HG03342 (cell line): ENCODE results near the gene ARID4A.
"Not testable (repeated sequence)": the region's sequence is repeated elsewhere in the genome, so short reads cannot be mapped to it uniquely, and the experiment has no call there.

Source experiments
- ATAC-seq: cut with Tn5 transposase; IDR thresholded peaks from one replicate; pipeline ENCODE4 v1.9.1; 2021; ENCODE audit warnings: mild to moderate bottlenecking, moderate library complexity; ENCODE audit not compliant: unreplicated experiment

Gene ARID4A, protein sequence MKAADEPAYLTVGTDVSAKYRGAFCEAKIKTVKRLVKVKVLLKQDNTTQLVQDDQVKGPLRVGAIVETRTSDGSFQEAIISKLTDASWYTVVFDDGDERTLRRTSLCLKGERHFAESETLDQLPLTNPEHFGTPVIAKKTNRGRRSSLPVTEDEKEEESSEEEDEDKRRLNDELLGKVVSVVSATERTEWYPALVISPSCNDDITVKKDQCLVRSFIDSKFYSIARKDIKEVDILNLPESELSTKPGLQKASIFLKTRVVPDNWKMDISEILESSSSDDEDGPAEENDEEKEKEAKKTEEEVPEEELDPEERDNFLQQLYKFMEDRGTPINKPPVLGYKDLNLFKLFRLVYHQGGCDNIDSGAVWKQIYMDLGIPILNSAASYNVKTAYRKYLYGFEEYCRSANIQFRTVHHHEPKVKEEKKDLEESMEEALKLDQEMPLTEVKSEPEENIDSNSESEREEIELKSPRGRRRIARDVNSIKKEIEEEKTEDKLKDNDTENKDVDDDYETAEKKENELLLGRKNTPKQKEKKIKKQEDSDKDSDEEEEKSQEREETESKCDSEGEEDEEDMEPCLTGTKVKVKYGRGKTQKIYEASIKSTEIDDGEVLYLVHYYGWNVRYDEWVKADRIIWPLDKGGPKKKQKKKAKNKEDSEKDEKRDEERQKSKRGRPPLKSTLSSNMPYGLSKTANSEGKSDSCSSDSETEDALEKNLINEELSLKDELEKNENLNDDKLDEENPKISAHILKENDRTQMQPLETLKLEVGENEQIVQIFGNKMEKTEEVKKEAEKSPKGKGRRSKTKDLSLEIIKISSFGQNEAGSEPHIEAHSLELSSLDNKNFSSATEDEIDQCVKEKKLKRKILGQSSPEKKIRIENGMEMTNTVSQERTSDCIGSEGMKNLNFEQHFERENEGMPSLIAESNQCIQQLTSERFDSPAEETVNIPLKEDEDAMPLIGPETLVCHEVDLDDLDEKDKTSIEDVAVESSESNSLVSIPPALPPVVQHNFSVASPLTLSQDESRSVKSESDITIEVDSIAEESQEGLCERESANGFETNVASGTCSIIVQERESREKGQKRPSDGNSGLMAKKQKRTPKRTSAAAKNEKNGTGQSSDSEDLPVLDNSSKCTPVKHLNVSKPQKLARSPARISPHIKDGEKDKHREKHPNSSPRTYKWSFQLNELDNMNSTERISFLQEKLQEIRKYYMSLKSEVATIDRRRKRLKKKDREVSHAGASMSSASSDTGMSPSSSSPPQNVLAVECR

DNA sequence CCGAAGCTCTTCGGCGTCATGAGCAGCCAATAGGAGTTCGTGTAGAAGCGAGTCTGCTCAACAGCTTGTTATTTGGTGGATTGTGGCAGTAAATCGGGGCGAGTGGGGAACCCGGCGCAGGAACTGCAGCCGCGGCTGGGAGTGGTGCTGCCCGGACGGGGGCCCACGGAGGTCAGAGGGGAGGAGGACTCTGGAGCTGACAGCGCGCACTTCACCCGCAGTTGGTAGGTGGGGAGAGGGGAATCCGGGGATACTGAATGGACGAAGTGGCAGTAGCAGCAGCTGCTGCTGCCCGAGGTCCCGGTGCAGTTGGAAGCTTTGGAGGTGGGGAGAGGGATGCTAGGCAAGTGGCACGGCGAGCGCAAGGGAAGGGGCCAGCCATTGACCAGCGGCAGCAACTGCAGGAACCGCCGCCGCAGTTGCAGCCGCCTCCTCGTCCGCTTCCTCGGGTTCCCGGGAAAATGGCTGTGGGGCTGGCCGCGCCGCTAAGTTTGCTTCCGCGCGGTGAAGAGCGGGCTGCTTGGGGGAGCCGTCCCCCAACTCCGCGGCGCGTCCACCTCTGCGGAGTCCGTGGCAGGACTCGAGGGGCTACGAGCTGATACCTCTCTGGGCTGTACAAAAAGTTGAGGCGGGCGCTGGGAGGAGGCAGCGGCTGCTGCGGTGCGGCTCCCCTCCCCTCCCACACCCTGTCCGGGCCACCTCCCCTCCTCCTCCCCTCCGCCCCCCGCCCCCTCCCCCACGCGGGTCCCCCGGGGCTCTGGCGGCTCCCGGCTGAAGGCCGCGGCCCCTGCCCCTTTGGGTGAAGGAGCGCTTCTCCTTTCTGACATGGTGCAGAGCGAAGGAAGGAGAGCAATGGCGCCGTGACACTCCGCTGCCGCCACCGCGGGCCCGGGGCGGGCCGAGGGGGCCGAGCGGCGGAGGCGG is at the start of gene ARID4A:
ARID4A (plus strand) TSS at position 79 of the 924 bp plus-strand sequence. CDS start 1,300 bp downstream, outside the sequence.
- no peak for ATAC-seq

DNA sequence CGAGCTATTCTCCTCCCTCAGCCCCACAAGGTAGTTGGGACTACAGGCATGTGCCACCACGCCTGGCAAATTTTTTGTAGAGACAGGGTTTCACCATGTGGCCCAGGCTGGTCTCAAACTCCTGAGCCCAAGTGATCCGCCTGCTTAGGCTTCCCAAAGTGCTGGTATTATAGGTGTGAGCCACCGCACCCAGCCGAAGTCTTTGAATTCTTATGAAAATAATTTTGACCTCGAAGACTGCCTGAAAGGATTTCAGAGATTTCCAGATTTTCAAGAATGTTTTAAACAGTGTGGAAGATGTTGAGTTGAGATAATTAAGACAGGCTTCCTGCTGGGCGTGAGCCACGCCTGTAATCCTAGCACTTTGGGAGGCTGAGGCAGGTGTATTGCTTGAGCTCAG is 48.7 kb upstream of the ARID4A start:
- ATAC-seq = no peak

DNA sequence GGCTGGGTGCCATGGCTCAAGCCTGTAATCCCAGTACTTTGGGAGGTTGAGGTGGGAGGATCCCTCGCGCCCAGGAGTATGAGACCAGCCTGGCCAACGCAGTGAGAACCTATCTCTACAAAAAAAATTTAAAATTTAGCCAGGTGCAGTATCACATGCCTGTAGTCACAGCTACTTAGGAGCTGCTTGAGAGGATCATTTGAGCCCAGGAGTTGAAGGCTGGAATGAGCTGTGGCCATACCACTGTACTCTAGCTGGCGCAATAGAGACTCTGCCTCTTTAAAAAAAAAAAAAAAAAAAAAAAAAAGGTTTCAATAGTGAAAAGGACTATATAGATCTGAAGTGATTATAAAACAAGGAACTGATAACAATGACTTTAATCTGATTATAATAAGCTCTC is 40.2 kb upstream of the ARID4A start:
- no peak for ATAC-seq

DNA sequence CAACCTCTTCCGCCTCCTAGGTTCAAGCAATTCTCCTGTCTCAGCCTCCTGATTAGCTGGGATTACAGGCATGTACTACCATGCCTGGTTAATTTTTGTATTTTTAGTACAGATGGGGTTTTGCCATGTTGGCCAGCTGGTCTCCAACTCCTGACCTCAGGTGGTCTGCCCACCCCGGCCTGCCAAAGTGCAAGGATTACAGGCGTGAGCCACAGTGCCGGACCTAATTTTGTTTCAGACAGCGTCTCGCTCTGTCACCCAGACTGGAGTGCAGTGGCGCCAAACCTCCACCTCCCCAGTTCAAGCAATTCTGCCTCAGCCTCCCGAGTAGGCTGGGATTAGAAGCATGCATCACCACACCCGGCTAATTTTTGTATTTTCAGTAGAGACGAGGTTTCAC is 36.4 kb upstream of the ARID4A start:
- ATAC-seq = not testable (repeated sequence)

DNA sequence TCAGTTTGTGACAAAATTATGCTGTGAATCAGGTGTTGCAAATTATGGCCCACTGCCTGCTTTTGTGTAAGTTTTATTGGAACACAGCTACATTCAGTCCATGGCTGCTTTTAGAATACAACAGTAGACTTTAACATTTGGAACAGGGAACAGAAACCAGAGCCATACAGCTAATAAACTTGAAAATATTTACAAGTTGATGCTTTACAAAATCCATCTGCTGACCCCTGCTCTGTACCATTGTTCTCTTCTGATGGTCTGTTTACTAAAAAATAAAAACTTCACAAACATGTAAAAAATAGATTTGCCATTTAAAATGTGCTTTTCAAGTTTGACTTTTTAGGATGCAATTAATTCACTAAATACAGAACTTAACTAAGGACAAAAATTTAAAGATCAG is 33.0 kb upstream of the ARID4A start:
- no peak for ATAC-seq

DNA sequence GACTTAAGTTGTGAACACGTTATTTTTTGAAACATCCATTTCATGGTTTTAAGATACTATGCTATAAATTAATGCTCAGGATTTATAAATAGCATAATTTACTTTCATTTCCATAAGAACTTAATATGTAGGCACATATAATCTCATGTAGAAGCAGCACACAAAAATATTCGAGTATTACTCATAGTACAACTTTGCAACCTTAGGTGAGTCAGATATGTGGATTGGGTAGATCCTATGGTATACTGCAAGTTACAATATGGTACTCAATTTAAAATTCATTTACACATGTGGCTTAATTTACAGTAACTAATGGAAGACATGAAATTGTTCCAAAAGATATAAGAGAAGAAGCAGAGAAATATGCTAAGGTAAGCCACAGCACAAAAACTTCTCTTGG is 27.7 kb upstream of the ARID4A start:
- ATAC-seq = no peak

DNA sequence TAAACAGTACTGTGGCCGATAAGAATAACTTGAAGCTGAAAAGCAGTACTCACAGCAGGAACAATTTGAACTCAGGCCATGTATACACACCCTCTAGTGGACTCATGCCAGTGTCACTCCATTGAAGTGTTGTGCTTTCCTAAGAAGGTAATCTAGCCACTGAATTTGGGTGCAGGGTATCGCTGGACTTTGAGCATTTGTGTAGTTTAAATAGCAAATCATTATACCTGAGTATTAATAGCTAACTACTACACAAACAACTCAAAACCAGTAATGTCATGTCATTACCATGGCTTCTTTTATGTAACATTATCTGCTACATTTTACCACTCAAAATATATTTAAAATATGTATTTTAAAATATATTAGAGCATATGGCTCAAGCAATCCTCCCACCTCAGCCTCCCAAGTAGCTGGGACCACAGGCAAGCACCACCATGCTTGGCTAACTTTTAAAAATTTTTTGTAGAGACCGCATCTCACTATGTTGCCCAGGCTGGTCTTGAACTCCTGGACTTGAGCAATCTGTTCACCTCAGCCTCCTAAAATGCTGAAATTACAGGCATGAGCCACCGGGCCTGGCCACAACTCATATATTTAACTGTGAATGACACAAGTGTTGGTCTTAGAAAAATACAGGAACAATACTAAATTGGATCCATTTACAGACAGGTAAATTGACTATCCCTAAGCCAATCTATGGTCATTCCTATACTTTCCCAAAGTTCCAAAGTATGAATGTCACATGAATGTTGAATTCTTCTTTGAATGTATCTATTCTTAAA is 25.6 kb upstream of the ARID4A start:
- no peak for ATAC-seq

DNA sequence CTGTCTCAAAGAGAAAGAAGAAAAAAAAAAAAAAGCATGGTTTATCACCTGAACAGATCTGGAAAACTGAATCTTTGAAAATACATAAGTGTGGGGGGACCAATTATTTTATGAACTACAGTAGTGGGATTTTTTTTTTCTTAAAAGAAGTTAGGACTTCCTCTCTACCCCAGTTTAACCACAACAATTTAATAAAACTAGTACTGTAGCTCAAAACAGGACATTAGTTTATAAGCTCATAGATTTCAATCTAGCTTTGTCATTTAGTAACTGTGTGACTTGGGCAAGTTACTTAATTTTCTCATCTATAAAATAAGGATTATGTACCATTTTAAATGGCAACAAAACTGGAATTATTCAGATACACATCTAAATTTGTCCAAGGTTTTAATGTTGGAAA is 23.5 kb upstream of the ARID4A start:
- no peak for ATAC-seq

DNA sequence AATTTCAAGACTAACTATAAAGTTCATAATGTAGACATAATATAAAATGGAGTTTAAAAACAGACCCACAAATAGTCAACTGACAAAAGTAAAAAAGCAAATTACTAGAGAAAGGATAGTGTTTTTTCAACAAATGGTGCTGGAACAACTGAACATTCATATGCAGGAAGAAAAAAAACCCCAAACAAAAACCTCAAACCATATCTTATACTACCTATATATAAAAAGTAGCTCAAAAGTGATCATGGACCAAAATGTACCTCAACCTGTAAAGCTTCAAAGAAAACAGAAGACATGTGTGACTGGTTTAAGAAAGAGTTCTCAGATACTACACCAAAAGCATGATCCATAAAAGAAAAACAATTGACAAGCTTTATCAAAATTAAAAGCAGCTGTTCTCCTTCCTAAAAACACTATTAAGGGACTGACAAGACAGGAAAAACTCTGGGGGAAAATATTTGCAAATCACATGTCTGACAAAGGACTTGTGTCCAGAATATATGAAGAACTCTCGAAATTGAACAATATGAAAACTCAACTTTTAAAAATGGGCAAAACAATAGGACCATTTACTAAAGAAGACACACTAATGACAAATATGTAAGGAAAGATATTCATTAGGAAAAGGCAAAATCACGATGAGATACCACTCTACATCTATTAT is 22.7 kb upstream of the ARID4A start:
- no peak for ATAC-seq

DNA sequence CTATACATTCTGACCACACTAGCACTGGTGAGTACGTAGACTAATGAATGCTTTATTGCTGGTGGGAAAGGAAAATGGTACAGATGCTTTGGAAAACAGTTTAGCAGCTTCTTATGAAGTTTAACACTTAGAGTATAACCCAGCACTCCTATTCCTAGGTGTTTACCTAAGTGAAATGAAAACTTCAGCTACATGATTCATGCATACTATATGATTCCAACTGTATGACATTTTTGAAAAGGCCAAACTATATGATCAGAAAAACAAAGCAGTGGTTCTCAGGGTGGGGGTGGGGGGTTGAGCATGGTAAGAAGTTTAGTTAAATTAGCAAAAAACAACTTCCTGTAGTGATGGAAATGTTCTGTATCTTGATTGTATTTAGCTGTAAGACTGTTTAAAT is 22.1 kb upstream of the ARID4A start:
- no peak for ATAC-seq

DNA sequence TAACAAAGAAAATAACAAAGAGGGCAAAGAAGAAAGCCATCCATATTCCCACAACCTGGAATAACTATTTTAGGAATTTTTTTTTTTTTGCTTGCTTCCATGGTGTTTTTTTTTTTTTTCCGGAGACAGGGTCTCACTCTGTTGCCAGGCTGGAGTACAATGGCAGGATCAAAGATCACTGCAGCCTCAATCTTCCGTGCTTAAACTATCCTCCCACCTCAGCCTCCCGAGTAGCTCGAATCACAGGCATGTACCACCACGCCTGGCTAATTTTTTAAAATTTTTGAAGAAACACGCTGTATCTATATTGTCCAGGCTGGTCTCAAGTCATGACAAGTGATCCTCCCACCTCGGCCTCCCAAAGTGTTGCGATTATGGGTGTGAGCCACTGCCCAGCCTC is 20.2 kb upstream of the ARID4A start:
- no peak for ATAC-seq

DNA sequence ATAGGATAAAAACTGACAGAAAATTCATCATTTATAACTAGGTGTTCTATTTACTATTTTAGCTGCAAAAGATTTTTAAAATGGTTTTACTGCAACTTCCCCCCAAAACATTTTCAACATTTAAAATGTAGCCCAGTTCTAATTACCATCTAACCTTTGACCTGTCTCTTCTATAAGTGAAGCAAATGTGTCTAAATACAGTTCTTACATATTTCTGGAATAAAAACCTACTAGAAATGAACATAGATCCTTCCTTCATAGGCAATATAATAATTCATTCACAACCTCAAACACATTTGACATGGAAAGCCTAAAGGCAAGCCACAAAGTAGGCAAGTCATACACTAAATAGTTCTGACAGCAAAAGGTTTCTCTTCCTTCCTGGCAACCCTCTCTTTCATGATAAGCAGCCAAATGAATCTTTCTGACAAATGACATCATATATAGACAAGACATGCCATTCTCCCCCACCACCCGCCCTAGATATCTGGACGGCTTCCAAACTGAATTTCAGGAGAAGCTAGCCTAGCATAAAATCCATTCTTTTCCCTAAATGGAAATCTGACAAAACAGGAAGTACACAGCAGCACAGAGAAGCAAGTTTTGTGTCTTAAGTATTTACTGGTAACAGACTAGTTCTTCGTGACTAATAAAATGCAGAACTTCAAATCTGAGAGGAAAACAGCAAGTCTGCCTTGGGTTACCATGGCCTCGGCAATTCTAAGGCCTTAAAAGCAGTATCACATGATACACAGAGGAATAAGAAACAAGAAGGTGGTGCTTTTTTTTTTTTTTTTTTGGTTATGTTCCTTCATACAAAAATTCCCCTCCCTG is 17.2 kb upstream of the ARID4A start:
- ATAC-seq = peak; percentile 78

DNA sequence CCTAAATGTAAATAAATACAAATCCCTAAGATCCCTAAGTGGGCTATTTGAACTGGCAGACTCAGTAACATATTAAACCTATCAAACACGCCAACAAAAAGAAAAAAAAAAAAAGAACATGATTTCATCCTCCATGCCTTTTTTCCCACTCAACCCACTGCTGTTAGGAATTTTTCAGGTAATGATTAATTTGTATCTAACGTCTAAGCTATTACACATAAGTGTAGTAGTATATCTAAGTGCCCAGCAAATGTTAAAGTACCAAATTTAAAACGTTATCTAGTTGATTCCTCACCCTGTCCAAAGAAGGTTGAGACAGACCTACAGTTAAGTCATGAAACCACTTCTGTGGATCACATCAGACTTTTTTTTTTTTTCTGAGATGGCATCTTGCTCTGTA is 16.4 kb upstream of the ARID4A start:
- ATAC-seq = no peak

DNA sequence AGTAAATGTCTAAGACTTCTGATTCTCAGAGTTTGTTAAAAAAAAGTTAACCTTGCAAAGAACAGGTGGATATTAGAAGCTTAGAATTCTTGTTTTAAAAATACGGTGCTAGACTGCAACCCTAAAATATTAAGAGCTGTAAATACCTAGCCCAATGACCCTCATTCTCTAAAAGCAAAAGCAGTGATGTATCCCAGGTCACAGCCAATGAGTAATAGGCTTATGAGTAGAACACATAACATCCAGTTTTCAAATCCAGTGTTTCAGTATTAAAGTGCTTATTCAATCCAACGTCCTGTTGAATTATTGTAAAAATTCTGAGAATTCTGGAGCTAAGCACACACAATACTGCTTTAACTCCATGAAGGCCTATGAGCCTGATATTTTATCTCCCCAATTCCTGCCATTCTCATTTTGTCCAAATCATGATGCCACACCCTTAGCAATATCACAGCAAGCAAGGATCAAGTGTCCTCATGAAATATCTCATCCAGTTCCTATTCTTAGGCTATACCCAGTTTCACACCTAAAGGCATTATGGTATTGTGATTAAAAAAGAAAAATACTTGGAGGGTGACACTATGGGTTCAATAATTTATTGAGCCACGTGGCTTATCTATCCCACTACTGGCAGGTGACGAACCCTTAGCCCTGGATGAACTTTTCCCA is 15.3 kb upstream of the ARID4A start:
- ATAC-seq = no peak

DNA sequence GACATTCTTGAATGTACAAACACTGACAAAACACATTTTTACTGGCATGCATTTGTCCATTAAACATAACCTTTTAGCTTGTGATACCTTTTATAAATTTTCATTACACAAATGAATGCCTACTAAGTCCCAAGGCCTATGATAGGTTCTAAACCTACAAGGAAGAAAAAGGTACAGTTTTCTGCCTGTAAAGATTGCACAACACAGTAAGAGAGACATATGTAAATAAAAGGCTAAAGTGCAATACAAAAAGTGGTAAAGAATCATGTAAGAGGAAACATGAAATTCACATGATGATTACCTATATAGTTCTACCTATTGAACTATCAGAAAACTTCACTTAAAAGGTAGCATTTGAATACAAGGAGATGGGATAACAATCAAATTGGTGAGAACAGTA is 14.6 kb upstream of the ARID4A start:
- ATAC-seq = no peak

DNA sequence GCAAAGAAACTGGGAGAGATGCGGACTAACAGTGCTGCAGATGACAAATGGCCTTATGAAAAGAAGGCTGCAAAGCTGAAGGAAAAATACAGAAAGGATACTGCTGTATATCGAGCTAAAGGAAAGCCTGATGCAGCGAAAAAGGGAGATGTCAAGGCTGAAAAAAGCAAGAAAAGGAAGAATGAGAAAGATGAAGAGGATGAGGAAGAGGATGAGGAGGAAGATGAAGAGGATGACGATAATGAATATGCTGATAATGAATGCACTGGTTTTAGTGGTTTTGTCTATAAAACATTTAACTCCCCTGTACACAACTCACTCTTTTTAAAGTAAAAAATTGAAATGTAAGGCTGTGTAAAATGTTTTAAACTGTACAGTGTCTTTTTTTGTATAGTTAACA is 13.2 kb upstream of the ARID4A start:
- ATAC-seq = no peak

DNA sequence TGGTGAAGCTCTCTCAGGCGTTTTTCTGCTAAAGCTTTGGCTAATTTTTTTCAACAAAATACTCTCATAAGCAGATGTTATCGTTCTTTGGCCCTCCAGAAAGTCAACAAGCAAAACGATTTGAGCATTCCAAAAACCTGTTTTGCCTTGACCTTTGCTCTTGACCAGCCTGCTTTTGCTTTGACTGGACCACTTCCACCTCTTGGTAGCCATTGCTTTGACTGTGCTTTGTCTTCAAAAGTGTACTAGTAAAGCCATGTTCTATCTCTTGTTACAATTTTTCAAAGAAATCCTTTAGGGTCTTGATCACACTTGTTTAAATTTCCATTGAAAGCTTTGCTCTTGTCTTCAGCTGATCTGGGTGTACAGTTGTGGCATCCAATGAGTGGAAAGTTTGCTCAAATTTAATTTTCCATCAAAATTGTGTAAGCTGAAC is 10.7 kb upstream of the ARID4A start:
- ATAC-seq = no peak
